Prostate gland (tissue), 2 donors: ENCODE data around the gene TRPM4.

ENCODE experiments used
- CTCF ChIP-seq, 4 experiments: fragments of 200-600 bp in 2 of 4; fragments of 450-650 bp in 2 of 4; sonication (generic) in 2 of 4; IDR thresholded peaks; 1 replicate in 3 of 4; 2 replicates in 1 of 4; pipeline ENCODE4 v1.5.1; 2016 to 2019; ENCODE audit warnings: antibody characterized with exemption in 4 of 4, mild to moderate bottlenecking in 2 of 4, moderate library complexity in 2 of 4
- POLR2A ChIP-seq: fragments of 450-650 bp; IDR thresholded peaks from one replicate; pipeline ENCODE4 v1.6.1; 2016; ENCODE audit warnings: antibody characterized with exemption, mild to moderate bottlenecking
- POLR2AphosphoS5 ChIP-seq: sonication (generic); formaldehyde crosslinking; IDR thresholded peaks from one replicate; pipeline ENCODE4 v1.6.1; 2017; ENCODE audit warnings: antibody characterized with exemption

DNA sequence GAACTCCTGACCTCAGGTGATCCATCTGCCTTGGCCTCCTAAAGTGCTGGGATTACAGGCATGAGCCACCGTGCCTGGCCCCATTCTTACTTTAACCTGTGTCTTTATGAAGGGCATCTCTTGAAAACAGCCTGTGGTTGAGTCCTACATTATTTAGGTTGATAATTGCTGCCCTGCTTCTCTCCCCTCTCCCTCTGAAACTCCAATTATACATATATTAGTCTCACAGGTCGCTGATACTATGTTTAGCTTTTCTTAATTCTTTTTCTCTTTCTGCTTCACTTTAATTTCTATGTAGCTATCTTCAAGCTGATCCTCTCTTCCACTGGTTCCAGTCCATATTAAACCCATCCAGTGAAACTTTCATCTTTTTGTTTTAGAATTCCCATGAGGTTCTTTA is 92.3 kb downstream of the TRPM4 start:
- no peak for TF ChIP-seq CTCF (IDR thresholded peaks at IDR 0.05)
- TF ChIP-seq POLR2AphosphoS5, result no peak
- TF ChIP-seq POLR2A, result no peak
